SK-N-MC (cell line): ENCODE data around the gene TRIM47.

Experiments
- EZH2 ChIP-seq: fragments of 200-600 bp; sonication (generic); IDR thresholded peaks from one replicate; pipeline ENCODE4 v1.6.1; 2017; ENCODE audit warnings: antibody characterized with exemption
- POLR2AphosphoS5 ChIP-seq: IDR thresholded peaks from 2 replicates; pipeline ENCODE4 v1.6.1; 2012; ENCODE audit warnings: mild to moderate bottlenecking, low read depth, low read length, borderline replicate concordance

GRCh38 chr17:75864448-75864871 is 13.9 kb downstream of the TRIM47 start:
- TF ChIP-seq EZH2 (no peak), POLR2AphosphoS5 (no peak)
